Sigmoid colon (tissue), 7 donors: ENCODE results near the gene XIRP2. TPM values are rescaled to one million over a fixed set of nuclear protein-coding genes. Genes with fewer than 3 reads are reported as not detected.

ENCODE experiments used
- DNase-seq: peaks from one replicate; pipeline ENCODE4 v3.0.0-alpha.2; 2019
- H3K27ac ChIP-seq, 4 donors: fragments of 200-600 bp; sonication (generic); one replicate each; pipeline ENCODE4 v1.5.1; 2016 to 2019; ENCODE audit warnings: mild to moderate bottlenecking in 1 of 4
- H3K27me3 ChIP-seq, 3 donors: fragments of 200-600 bp; sonication (generic); one replicate each; pipeline ENCODE4 v1.5.1; 2019; ENCODE audit warnings: mild to moderate bottlenecking in 1 of 3
- H3K36me3 ChIP-seq, 4 donors: fragments of 200-600 bp; sonication (generic); one replicate each; pipeline ENCODE4 v1.5.1; 2016 to 2019
- H3K4me1 ChIP-seq, 4 donors: fragments of 200-600 bp; sonication (generic); one replicate each; pipeline ENCODE4 v1.5.1; 2017 to 2019
- H3K4me3 ChIP-seq, 4 donors: fragments of 200-600 bp; sonication (generic); one replicate each; pipeline ENCODE4 v1.5.1; 2017 to 2019; ENCODE audit warnings: mild to moderate bottlenecking in 2 of 4, moderate library complexity in 1 of 4
- H3K9me3 ChIP-seq, 4 donors: fragments of 200-600 bp in 3 of 4; sonication (generic) in 3 of 4; one replicate each; pipeline versions ENCODE4 v1.5.1 to v1.6.1; 2013 to 2019
- EP300 ChIP-seq, 4 donors: sonication (generic); formaldehyde crosslinking; IDR thresholded peaks; one replicate each; pipeline ENCODE4 v1.6.1; 2017; ENCODE audit warnings: antibody characterized with exemption in 4 of 4
- POLR2A ChIP-seq, 2 donors: fragments of 450-650 bp; IDR thresholded peaks; one replicate each; pipeline ENCODE4 v1.6.1; 2016; ENCODE audit warnings: antibody characterized with exemption in 2 of 2, mild to moderate bottlenecking in 2 of 2, moderate library complexity in 2 of 2
- POLR2AphosphoS5 ChIP-seq, 4 donors: sonication (generic); formaldehyde crosslinking; IDR thresholded peaks; one replicate each; pipeline ENCODE4 v1.6.1; 2017; ENCODE audit warnings: antibody characterized with exemption in 4 of 4
- WGBS, 2 donors: extraction: QIAGEN DNeasy Blood & Tissue Kit; methylation state at CpG; one replicate each; pipeline ENCODE4 v1.1.7; 2013; 5-methylcytosine and 5-hydroxymethylcytosine counted together
- intact Hi-C: fragments of 100-400 bp; cut with DNase I; formaldehyde crosslinking; loops from one replicate; pipeline ENCODE4 v1.15.1; 2023
- polyA plus RNA-seq, 3 donors: library from polyadenylated mRNA; stranded (reverse); fragments of 200-250 nt; gene quantifications; one replicate each; pipeline ENCODE4 v1.2.3, GENCODE V29; 2013
- total RNA-seq, 4 donors: library from RNA; depleted of rRNA; stranded (reverse); fragments of >200 nt; gene quantifications; one replicate each; pipeline ENCODE4 v1.1.0, GENCODE V29; 2016
- TF ChIP-seq, protein P1 (sequence below), 4 experiments: fragments of 450-650 bp in 3 of 4; fragments of 200-600 bp in 1 of 4; IDR thresholded peaks; one replicate each; pipeline ENCODE4 v1.5.1; 2016 to 2019; ENCODE audit warnings: antibody characterized with exemption in 4 of 4, mild to moderate bottlenecking in 3 of 4, moderate library complexity in 2 of 4
- donor health status: healthy with polysubstance abuse.
- donor health status: Bipolar disorder and iron deficiency.
- donor health status: healthy.

XIRP2 gene
- total and polyA plus RNA-seq, 7 donors: under 0.01 to 1.8 (median 0.20) TPM; not detected in 3

DNA sequence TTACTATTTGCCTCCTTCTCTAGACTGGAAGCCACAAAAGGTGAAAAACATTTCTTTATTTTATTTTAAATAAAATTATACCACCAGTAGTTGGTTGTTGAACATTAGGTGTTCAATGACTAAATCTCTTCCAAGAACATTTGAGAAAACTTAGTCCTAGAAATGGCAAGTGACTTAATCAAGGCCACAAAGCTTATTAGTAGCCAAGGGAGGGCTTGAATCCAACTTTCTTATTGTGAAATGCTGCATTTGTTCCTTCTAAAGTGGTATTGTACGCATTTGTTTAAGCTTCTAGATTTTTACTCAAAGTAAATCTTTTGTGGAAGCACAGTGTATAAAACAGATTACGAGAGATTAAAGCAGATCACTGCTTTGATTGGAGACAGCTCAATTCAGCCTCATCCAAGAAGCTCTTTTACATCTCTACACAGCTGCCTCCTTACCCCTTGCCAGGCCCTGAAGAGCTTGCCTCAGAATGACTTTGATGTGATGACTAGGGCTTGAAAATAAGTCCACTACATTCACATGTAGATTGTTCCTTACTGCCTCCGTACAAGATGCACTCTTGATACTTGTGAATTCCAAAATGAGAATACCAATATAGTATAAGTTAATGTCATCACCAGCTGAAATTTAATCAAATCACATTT is 244.8 kb downstream of the XIRP2 start:
- H3K4me3 ChIP-seq: no peak overlapping the region
- no peaks in the 10 kb centered on the region for H3K27me3 ChIP-seq
- H3K9me3 ChIP-seq: no peaks in the 10 kb centered on the region
- WGBS, 2 donors: 80 to 87% methylated on average over 3 of the region's 3 CpGs
- no peak for DNase-seq
- TF ChIP-seq, protein P1, sequence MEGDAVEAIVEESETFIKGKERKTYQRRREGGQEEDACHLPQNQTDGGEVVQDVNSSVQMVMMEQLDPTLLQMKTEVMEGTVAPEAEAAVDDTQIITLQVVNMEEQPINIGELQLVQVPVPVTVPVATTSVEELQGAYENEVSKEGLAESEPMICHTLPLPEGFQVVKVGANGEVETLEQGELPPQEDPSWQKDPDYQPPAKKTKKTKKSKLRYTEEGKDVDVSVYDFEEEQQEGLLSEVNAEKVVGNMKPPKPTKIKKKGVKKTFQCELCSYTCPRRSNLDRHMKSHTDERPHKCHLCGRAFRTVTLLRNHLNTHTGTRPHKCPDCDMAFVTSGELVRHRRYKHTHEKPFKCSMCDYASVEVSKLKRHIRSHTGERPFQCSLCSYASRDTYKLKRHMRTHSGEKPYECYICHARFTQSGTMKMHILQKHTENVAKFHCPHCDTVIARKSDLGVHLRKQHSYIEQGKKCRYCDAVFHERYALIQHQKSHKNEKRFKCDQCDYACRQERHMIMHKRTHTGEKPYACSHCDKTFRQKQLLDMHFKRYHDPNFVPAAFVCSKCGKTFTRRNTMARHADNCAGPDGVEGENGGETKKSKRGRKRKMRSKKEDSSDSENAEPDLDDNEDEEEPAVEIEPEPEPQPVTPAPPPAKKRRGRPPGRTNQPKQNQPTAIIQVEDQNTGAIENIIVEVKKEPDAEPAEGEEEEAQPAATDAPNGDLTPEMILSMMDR (IDR thresholded peaks at IDR 0.05): no peak
- TF ChIP-seq POLR2A (IDR thresholded peaks at IDR 0.05): no peak
- no peak overlapping the region for H3K27ac ChIP-seq
- no peaks in the 10 kb centered on the region for H3K36me3 ChIP-seq
- no peaks in the 10 kb centered on the region for H3K4me1 ChIP-seq
- intact Hi-C loops: no loop called here

DNA sequence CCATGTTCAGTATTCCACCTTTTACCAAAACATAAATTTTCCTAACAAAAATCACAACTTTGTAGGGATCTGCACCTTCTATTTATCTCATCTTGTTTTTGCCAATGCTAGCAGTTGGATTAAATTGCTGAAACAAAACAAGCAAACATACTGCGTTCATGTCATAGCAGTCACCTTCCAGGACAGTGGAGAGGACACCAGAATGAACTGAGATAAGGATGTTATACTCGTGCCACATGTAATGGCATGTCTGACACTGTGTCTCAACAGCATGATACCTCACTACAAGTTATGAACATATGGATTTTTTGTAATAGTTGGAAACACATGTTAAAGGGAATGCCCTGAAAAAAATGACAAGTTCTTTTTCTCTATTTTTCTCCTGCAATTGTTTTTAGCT is 245.3 kb downstream of the XIRP2 start:
- no peak for DNase-seq
- WGBS, 2 donors: 83 to 94% methylated on average over 2 of the region's 2 CpGs
- Histone ChIP-seq H3K27ac (no peak overlapping the region), H3K9me3 (no peaks in the 10 kb centered on the region), H3K4me1 (no peaks in the 10 kb centered on the region), H3K27me3 (no peaks in the 10 kb centered on the region), H3K36me3 (no peaks in the 10 kb centered on the region), H3K4me3 (no peak overlapping the region)
- TF ChIP-seq EP300 (IDR thresholded peaks at IDR 0.05): no peak
- TF ChIP-seq, protein P1 (IDR thresholded peaks at IDR 0.05): no peak
- TF ChIP-seq POLR2AphosphoS5 (IDR thresholded peaks at IDR 0.05): no peak
- TF ChIP-seq POLR2A (IDR thresholded peaks at IDR 0.05): no peak
- intact Hi-C loops: no loop called here

DNA sequence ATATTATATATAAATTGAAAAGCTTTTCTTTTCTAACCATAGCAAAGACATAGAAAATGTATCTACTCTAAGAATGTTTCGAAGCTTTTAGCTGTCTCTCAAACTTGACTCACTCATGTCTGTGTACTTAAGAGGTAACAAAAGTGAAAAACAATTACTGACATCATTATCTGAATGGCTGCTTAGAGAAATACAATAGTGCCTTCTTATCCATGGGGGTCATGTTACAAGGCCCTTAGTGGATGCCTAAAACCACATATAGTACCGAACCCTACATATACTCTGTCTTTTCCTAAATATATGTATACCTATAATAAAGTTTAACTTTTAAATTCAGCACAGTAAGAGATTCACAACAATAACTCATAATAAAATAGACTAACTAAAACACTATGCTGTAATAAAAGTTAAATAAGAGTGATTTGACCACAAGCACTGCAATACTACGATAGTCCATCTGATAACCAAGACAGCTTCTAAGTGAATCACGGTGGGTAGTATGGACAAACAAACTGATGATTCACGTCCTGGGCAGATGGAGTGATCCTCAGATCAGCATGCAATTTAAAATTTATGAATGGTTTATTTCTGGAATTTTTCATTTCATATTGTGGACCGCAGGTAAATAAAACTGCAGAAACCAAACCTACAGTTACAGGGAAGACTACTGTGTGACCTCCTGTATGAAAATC is 246.2 kb downstream of the XIRP2 start:
- no peak for TF ChIP-seq POLR2AphosphoS5 (IDR thresholded peaks at IDR 0.05)
- no peak for TF ChIP-seq EP300 (IDR thresholded peaks at IDR 0.05)
- TF ChIP-seq POLR2A (IDR thresholded peaks at IDR 0.05): no peak
- TF ChIP-seq, protein P1 (IDR thresholded peaks at IDR 0.05): no peak
- Histone ChIP-seq H3K4me1 (no peaks in the 10 kb centered on the region), H3K36me3 (no peaks in the 10 kb centered on the region), H3K4me3 (no peak overlapping the region), H3K27me3 (no peaks in the 10 kb centered on the region), H3K27ac (no peak overlapping the region), H3K9me3 (no peaks in the 10 kb centered on the region)
- DNase-seq: no peak
- 71 to 79% methylated on average over 6 of the region's 6 CpGs for WGBS, 2 donors
- intact Hi-C loops: no loop called here

DNA sequence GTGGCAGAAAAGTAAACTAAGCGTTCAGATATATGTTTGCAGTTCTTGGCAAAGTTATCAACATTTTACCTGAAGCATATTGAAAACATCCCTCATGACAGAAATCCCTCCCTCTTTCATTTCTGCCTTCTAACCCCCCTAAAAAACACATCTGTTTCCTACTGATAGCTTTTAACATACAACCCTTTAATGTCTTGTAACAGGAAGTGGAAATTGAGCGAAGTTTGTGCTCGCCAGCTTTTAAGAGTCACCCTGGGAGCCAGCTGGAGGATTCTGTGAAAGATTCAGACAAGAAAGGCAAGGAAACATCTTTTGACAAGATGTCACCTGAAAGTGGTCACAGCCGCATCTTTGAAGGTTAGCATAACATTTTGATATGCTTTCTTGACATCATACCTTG is 247.4 kb downstream of the XIRP2 start:
- Histone ChIP-seq H3K36me3 (no peaks in the 10 kb centered on the region), H3K4me1 (peaks cover 0 to 10% (median 7%) of the 10 kb centered on the region in 4 donors), H3K4me3 (no peak overlapping the region), H3K27ac (no peak overlapping the region), H3K9me3 (no peaks in the 10 kb centered on the region), H3K27me3 (no peaks in the 10 kb centered on the region)
- DNase-seq: no peak
- TF ChIP-seq, protein P1 (IDR thresholded peaks at IDR 0.05): no peak
- TF ChIP-seq POLR2AphosphoS5 (IDR thresholded peaks at IDR 0.05) (no peak), POLR2A (IDR thresholded peaks at IDR 0.05) (no peak), EP300 (IDR thresholded peaks at IDR 0.05) (no peak)
- intact Hi-C loops: no loop called here
- 24 to 60% methylated on average over 4 of the region's 4 CpGs for WGBS, 2 donors
